ENCODE results near the gene ADSL. TPM values are rescaled to one million over a fixed set of nuclear protein-coding genes. Genes with fewer than 3 reads are reported as not detected.

The ADSL gene
- total RNA-seq, 1 donor from 2014 or later: 107 TPM

GRCh38 chr22:40392618-40393017 is 46.3 kb downstream of the ADSL start:
- H3K27me3 Mint-ChIP-seq (ENCODE audit: unreplicated experiment): peaks cover 5% of the 10 kb centered on the region
- peaks cover 22% of the 10 kb centered on the region for H3K36me3 Mint-ChIP-seq (ENCODE audit: low read depth, unreplicated experiment)
- TF ChIP-seq, protein P1, sequence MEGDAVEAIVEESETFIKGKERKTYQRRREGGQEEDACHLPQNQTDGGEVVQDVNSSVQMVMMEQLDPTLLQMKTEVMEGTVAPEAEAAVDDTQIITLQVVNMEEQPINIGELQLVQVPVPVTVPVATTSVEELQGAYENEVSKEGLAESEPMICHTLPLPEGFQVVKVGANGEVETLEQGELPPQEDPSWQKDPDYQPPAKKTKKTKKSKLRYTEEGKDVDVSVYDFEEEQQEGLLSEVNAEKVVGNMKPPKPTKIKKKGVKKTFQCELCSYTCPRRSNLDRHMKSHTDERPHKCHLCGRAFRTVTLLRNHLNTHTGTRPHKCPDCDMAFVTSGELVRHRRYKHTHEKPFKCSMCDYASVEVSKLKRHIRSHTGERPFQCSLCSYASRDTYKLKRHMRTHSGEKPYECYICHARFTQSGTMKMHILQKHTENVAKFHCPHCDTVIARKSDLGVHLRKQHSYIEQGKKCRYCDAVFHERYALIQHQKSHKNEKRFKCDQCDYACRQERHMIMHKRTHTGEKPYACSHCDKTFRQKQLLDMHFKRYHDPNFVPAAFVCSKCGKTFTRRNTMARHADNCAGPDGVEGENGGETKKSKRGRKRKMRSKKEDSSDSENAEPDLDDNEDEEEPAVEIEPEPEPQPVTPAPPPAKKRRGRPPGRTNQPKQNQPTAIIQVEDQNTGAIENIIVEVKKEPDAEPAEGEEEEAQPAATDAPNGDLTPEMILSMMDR (IDR thresholded peaks at IDR 0.05; ENCODE audit: unreplicated experiment): no peak
- no peaks in the 10 kb centered on the region for H3K9me3 Mint-ChIP-seq (ENCODE audit: unreplicated experiment)
- no peak overlapping the region for H3K27ac Mint-ChIP-seq (ENCODE audit: unreplicated experiment)
- peaks cover 39% of the 10 kb centered on the region for H3K4me1 Mint-ChIP-seq (ENCODE audit: unreplicated experiment)
- DNase-seq (ENCODE audit: low spot score): no peak
- no peak overlapping the region for H3K4me3 Mint-ChIP-seq (ENCODE audit: unreplicated experiment)

- H3K27ac Mint-ChIP-seq (ENCODE audit: unreplicated experiment): peak overlapping the region; percentile 40
These were observed 48.3 kb downstream of the ADSL start for GRCh38 chr22:40394607-40395006.

DNA sequence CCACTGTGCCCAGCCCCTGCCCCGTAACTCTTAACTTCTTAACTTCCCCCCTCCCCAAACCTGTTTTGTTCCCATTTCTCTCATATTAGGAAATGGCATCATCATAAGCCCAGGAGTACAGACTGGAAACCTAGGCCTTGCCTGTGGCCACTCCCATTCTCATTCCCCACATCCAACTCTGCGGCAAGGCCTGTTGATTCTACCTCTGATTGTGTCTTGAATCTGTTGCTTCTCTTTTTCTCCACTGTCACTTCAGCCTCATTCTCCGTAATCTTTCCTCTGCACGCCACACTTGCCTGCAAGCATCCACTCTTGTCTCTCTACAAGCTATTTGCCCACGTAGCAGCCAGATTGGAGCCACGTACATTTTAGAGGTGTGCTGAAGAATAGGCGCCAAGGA is 49.3 kb downstream of the ADSL start:
- TF ChIP-seq, protein P1 (IDR thresholded peaks at IDR 0.05; ENCODE audit: unreplicated experiment): no peak
- peak overlapping the region; percentile 100 for H3K27ac Mint-ChIP-seq (ENCODE audit: unreplicated experiment)

More at GRCh38 chr22:40394607-40395006, 48.3 kb downstream of the ADSL start:
- no peak overlapping the region for H3K4me3 Mint-ChIP-seq (ENCODE audit: unreplicated experiment)
- no peaks in the 10 kb centered on the region for H3K9me3 Mint-ChIP-seq (ENCODE audit: unreplicated experiment)
- peaks cover 4% of the 10 kb centered on the region for H3K27me3 Mint-ChIP-seq (ENCODE audit: unreplicated experiment)
- TF ChIP-seq, protein P1 (IDR thresholded peaks at IDR 0.05; ENCODE audit: unreplicated experiment): no peak
- DNase-seq (ENCODE audit: low spot score): no peak
- H3K36me3 Mint-ChIP-seq (ENCODE audit: low read depth, unreplicated experiment): peaks cover 11% of the 10 kb centered on the region
- H3K4me1 Mint-ChIP-seq (ENCODE audit: unreplicated experiment): peaks cover 30% of the 10 kb centered on the region

GRCh38 chr22:40396882-40397281 is 50.6 kb downstream of the ADSL start:
- Mint-ChIP-seq H3K27me3 (ENCODE audit: unreplicated experiment) (peaks cover 4% of the 10 kb centered on the region), H3K4me3 (ENCODE audit: unreplicated experiment) (peak overlapping the region; percentile 69), H3K27ac (ENCODE audit: unreplicated experiment) (peak overlapping the region; percentile 100)

More for the DNA sequence above, 49.3 kb downstream of the ADSL start:
- H3K4me3 Mint-ChIP-seq (ENCODE audit: unreplicated experiment): no peak overlapping the region
- H3K9me3 Mint-ChIP-seq (ENCODE audit: unreplicated experiment): no peaks in the 10 kb centered on the region
- H3K36me3 Mint-ChIP-seq (ENCODE audit: low read depth, unreplicated experiment): peaks cover 12% of the 10 kb centered on the region
- H3K4me1 Mint-ChIP-seq (ENCODE audit: unreplicated experiment): peaks cover 30% of the 10 kb centered on the region
- DNase-seq (ENCODE audit: low spot score): no peak
- H3K27me3 Mint-ChIP-seq (ENCODE audit: unreplicated experiment): peaks cover 4% of the 10 kb centered on the region

GRCh38 chr22:40397396-40397795 is 51.1 kb downstream of the ADSL start:
- peak overlapping the region; percentile 26 for H3K4me3 Mint-ChIP-seq (ENCODE audit: unreplicated experiment)
- H3K27me3 Mint-ChIP-seq (ENCODE audit: unreplicated experiment): peaks cover 4% of the 10 kb centered on the region
- H3K36me3 Mint-ChIP-seq (ENCODE audit: low read depth, unreplicated experiment): peaks cover 18% of the 10 kb centered on the region
- peak; percentile 42 for DNase-seq (ENCODE audit: low spot score)
- TF ChIP-seq, protein P1 (IDR thresholded peaks at IDR 0.05; ENCODE audit: unreplicated experiment): no peak
- peaks cover 35% of the 10 kb centered on the region for H3K4me1 Mint-ChIP-seq (ENCODE audit: unreplicated experiment)
- peak overlapping the region; percentile 100 for H3K27ac Mint-ChIP-seq (ENCODE audit: unreplicated experiment)
- no peaks in the 10 kb centered on the region for H3K9me3 Mint-ChIP-seq (ENCODE audit: unreplicated experiment)

More at GRCh38 chr22:40396882-40397281, 50.6 kb downstream of the ADSL start:
- TF ChIP-seq, protein P1 (IDR thresholded peaks at IDR 0.05; ENCODE audit: unreplicated experiment): no peak
- peaks cover 35% of the 10 kb centered on the region for H3K4me1 Mint-ChIP-seq (ENCODE audit: unreplicated experiment)
- H3K36me3 Mint-ChIP-seq (ENCODE audit: low read depth, unreplicated experiment): peaks cover 14% of the 10 kb centered on the region
- H3K9me3 Mint-ChIP-seq (ENCODE audit: unreplicated experiment): no peaks in the 10 kb centered on the region
- DNase-seq (ENCODE audit: low spot score): peak; percentile 74
